ENCODE data around the gene RBM34. TPM values are rescaled to one million over a fixed set of nuclear protein-coding genes. Genes with fewer than 3 reads are reported as not detected.

The RBM34 gene
- total RNA-seq, 1 experiment from 2014 or later = 104 TPM

DNA sequence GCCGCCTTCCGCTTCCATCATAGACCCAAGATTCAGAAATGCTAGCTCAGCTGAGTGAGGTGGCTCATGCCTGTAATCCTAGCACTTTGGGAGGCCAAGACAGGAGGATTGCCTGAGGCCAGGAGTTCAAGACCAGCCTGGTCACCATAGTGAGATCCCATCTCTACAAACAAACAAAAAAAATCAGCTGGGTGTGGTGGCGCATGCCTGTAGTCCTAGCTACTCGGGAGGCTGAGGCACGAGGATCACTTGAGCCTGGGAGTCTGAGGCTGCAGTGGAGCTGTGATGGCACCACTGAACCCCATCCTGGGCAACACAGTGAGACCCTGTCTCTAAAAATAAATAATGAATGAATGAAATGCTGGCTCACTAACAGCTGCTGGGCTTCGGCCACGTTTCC, 72.1 kb downstream of the RBM34 start:
- in situ Hi-C loops (cut with HindIII; ENCODE audit: low pct_unique_long_range_greater_than_20kb, low sequenced_read_pairs) (no loop called here), intact Hi-C loops (cut with micrococcal nuclease; ENCODE audit: unreplicated experiment) (no loop called here)
- ChIA-PET POLR2A (interaction anchor here (0.6 kb wide), 1 partner anchor 462 kb away, joined by 7 read pairs; no protein-coding TSS in a partner anchor), CTCF (interaction anchor here (1.2 kb wide), 1 partner anchor 589 kb away, joined by 3 read pairs; no protein-coding TSS in a partner anchor)
- ATAC-seq = no peak
- Histone ChIP-seq H3K4me3 (ENCODE audit: low read depth in 2 of 2, low read length in 2 of 2) (no peak overlapping the region), H3K27ac (ENCODE audit: low read length) (peak overlapping the region; percentile 65), H3K4me1 (ENCODE audit: control insufficient read depth, insufficient read depth, low read length) (peaks cover 50% of the 10 kb centered on the region), H3K9me3 (ENCODE audit: control insufficient read depth, insufficient read depth, low read depth, low read length) (no peaks in the 10 kb centered on the region), H3K27me3 (ENCODE audit: control insufficient read depth, insufficient read depth, low read length) (no peaks in the 10 kb centered on the region), H3K36me3 (ENCODE audit: control insufficient read depth, insufficient read depth, low read length) (no peaks in the 10 kb centered on the region)
- no TSS peak for BruUV-seq (replicated peaks)
- DNase-seq (ENCODE audit: low read depth, low spot score) = no peak
- TF ChIP-seq, protein P1, sequence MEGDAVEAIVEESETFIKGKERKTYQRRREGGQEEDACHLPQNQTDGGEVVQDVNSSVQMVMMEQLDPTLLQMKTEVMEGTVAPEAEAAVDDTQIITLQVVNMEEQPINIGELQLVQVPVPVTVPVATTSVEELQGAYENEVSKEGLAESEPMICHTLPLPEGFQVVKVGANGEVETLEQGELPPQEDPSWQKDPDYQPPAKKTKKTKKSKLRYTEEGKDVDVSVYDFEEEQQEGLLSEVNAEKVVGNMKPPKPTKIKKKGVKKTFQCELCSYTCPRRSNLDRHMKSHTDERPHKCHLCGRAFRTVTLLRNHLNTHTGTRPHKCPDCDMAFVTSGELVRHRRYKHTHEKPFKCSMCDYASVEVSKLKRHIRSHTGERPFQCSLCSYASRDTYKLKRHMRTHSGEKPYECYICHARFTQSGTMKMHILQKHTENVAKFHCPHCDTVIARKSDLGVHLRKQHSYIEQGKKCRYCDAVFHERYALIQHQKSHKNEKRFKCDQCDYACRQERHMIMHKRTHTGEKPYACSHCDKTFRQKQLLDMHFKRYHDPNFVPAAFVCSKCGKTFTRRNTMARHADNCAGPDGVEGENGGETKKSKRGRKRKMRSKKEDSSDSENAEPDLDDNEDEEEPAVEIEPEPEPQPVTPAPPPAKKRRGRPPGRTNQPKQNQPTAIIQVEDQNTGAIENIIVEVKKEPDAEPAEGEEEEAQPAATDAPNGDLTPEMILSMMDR (IDR thresholded peaks at IDR 0.05) = no peak
- TF ChIP-seq POLR2AphosphoS5 (IDR thresholded peaks at IDR 0.05; ENCODE audit: low read depth, low read length) (no peak), SIN3A (IDR thresholded peaks at IDR 0.05; ENCODE audit: borderline replicate concordance, insufficient read depth, low read depth, low read length) (no peak), TCF7L2 (IDR thresholded peaks at IDR 0.05; ENCODE audit: low read depth, low read length) (no peak)
- TF ChIP-seq, protein P2, sequence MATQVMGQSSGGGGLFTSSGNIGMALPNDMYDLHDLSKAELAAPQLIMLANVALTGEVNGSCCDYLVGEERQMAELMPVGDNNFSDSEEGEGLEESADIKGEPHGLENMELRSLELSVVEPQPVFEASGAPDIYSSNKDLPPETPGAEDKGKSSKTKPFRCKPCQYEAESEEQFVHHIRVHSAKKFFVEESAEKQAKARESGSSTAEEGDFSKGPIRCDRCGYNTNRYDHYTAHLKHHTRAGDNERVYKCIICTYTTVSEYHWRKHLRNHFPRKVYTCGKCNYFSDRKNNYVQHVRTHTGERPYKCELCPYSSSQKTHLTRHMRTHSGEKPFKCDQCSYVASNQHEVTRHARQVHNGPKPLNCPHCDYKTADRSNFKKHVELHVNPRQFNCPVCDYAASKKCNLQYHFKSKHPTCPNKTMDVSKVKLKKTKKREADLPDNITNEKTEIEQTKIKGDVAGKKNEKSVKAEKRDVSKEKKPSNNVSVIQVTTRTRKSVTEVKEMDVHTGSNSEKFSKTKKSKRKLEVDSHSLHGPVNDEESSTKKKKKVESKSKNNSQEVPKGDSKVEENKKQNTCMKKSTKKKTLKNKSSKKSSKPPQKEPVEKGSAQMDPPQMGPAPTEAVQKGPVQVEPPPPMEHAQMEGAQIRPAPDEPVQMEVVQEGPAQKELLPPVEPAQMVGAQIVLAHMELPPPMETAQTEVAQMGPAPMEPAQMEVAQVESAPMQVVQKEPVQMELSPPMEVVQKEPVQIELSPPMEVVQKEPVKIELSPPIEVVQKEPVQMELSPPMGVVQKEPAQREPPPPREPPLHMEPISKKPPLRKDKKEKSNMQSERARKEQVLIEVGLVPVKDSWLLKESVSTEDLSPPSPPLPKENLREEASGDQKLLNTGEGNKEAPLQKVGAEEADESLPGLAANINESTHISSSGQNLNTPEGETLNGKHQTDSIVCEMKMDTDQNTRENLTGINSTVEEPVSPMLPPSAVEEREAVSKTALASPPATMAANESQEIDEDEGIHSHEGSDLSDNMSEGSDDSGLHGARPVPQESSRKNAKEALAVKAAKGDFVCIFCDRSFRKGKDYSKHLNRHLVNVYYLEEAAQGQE (IDR thresholded peaks at IDR 0.05; ENCODE audit: insufficient read depth in 1 of 2, low read depth in 2 of 2, low read length in 1 of 2) = no peak

DNA sequence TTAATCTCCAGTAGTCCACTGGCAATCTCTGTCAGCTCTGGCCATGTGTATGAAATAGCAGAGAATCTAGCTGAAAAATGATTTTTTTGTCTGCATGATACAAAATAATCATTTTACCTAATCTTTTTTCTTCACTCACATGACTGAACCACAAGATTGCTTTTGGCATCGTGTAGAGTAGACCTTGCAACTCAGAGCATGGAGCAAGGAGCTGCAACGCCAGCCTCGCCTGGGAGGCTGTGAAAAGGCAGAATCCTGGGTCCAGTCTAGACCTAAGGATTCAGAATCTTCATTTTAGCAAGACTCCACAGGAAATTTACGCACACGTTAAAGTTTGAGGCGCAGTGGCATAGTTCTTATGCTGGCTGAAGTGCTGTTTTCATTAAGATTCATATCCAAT, 72.6 kb downstream of the RBM34 start:
- POLR2A ChIA-PET = no interaction called here
- BruUV-seq (replicated peaks) = no TSS peak
- peaks cover 51% of the 10 kb centered on the region for H3K4me1 ChIP-seq (ENCODE audit: control insufficient read depth, insufficient read depth, low read length)
- no peaks in the 10 kb centered on the region for H3K36me3 ChIP-seq (ENCODE audit: control insufficient read depth, insufficient read depth, low read length)
- no peaks in the 10 kb centered on the region for H3K27me3 ChIP-seq (ENCODE audit: control insufficient read depth, insufficient read depth, low read length)
- CTCF ChIA-PET = interaction anchor here (1.2 kb wide), 1 partner anchor 589 kb away, joined by 3 read pairs; no protein-coding TSS in a partner anchor
- in situ Hi-C loops (cut with HindIII; ENCODE audit: low pct_unique_long_range_greater_than_20kb, low sequenced_read_pairs) (no loop called here), intact Hi-C loops (cut with micrococcal nuclease; ENCODE audit: unreplicated experiment) (no loop called here)
- DNase-seq (ENCODE audit: low read depth, low spot score) = no peak
- H3K4me3 ChIP-seq (ENCODE audit: low read depth in 2 of 2, low read length in 2 of 2) = no peak overlapping the region
- no peak for ATAC-seq
- TF ChIP-seq SIN3A (IDR thresholded peaks at IDR 0.05; ENCODE audit: borderline replicate concordance, insufficient read depth, low read depth, low read length) = no peak
- no peak for TF ChIP-seq POLR2AphosphoS5 (IDR thresholded peaks at IDR 0.05; ENCODE audit: low read depth, low read length)
- no peak for TF ChIP-seq TCF7L2 (IDR thresholded peaks at IDR 0.05; ENCODE audit: low read depth, low read length)
- TF ChIP-seq, protein P1 (IDR thresholded peaks at IDR 0.05) = no peak
- TF ChIP-seq, protein P2 (IDR thresholded peaks at IDR 0.05; ENCODE audit: insufficient read depth in 1 of 2, low read depth in 2 of 2, low read length in 1 of 2) = no peak
- H3K9me3 ChIP-seq (ENCODE audit: control insufficient read depth, insufficient read depth, low read depth, low read length) = no peaks in the 10 kb centered on the region
- peak overlapping the region; percentile 65 for H3K27ac ChIP-seq (ENCODE audit: low read length)

Measured in Panc1 (cell line).